Fibroblast of skin of left biceps (primary cell): ENCODE data around the gene MUC5AC.
"Not testable (repeated sequence)": the region's sequence is repeated elsewhere in the genome, so short reads cannot be mapped to it uniquely, and the experiment has no call there.

Experiments
- DNase-seq, 2 experiments: peaks; one replicate each; pipeline ENCODE4 v3.0.0-alpha.2; 2013; ENCODE audit warnings: low read depth in 2 of 2

The MUC5AC gene

GRCh38 chr11:1205987-1206331, 48.2 kb downstream of the MUC5AC start:
- no peak for DNase-seq

DNA sequence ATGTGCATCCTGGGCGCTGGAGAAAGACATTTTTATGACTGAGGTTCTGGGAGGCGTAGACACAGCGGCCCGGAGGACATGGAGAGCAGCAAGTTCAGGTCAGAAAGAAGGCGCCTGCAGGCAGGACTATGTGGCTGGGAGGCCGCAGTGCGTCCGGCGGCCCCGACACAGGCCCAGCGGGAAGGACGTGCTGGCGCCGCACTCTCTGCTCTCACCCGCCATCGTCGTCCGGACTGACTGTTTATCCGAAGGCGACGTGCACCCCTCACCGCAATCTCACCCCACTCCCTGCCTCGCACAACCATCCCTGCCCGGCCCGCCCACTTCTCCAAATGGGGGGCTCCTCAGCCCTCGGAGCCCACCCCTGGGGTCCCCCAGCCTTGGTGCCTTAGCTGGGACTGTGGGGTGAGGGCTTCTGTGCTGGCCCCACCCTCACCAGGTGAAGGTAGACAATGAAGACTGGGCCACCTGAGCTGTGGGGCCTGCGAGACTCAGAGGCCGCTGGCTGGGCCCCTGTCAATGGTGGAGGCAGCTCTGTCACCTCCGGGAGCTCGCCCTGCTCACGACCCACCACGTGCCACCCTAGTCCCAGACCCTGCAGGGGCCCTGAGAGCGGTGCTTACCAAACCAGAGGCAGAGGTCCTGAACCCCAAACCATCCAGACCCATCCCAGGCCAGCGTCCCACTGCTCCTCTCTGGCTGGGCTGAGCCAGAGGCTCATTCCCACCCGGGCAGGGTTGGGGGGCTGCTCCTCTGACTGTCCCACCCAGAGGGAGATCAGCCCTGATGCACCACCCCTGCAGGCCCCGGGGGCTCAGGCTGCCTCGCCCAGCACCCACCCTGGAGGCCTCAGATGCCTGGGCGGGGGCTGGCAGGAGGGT, 48.9 kb downstream of the MUC5AC start:
- DNase-seq: no peak

- no peak for DNase-seq
These were observed 49.8 kb downstream of the MUC5AC start for GRCh38 chr11:1207401-1208143.

GRCh38 chr11:1208144-1208393, 50.3 kb downstream of the MUC5AC start:
- no peak for DNase-seq

GRCh38 chr11:1208394-1209261, 50.9 kb downstream of the MUC5AC start:
- DNase-seq: no peak

DNA sequence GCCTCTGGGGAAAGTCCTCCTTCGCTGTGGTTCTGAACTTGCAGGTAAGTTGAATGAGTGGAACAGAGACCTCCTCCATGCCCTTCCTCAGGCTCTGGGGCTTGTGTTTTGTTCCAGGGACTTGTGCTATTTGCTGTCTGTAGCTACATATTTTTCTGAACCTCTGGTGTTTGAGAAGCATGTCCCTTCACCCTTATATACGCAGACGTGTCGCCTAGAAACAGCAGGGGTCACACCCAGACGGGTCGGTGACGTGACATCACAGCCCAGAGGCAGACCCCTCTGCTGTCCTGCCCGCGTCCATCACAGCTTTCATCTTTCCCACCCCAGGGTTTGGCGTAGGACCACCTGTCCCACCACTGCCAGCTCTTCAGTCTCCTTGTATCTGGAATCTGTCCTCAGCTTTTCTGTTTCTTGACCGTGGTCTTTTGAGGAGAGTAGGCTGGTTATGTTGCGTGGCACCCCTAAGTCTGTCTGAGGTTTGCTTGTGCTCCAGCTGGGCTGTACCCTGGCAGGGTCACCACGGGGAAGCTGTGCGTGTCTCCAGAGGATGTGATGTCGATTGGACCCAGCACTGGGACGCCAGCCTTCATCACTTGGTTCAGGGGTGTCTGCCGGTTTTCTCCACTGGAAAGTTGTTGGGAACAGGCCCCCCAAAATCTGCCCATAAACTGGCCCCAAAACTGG, 51.8 kb downstream of the MUC5AC start:
- no peak for DNase-seq

DNA sequence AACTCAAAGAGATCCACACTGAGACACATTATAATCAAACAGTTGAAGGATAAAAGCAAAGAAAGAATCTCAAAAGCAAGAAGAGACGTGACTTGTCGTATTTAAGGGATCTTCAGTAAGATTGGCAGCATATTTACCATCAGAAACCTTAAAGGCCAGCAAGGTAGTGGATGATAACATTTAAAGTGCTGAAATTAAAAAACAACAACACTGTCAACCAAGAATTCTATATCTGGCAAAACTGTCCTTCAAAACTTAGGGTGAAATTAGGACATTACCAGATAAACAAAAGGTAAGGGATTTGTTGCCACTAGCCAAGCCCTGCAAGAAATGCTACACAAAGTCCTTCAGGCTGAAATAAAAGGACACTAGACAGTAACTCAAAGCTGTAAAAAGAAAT, 54.1 kb downstream of the MUC5AC start:
- DNase-seq: no peak

GRCh38 chr11:1215826-1216225, 58.1 kb downstream of the MUC5AC start:
- not testable (repeated sequence) for DNase-seq

- DNase-seq: no peak
These were observed 59.4 kb downstream of the MUC5AC start for GRCh38 chr11:1217151-1217550.

DNA sequence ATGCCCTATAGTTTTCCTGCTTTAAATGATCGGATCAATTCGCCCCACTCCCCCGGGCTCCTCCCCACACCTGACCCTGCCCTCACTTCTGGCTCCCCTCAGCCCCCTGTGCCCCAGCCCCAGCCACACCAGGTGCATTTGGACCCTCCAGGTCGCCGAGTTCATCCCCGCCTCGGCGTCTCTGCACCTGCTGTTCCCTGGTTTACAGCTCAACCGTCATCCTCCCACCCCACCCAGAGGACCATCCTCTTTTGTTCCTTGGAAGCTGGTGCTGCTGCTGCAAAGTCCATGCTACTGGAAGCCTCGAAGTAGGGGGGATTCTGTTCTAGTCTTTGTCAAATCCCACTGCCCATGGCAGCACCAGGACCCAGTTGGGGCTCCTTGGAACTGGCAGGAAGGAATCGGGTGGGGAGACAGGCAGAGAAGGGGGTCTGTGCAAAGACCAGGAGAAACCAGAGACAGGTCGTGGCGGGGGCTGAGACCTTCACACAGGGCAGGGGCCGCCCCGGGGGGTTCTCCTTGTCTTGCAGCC, 60.6 kb downstream of the MUC5AC start:
- DNase-seq: no peak

DNA sequence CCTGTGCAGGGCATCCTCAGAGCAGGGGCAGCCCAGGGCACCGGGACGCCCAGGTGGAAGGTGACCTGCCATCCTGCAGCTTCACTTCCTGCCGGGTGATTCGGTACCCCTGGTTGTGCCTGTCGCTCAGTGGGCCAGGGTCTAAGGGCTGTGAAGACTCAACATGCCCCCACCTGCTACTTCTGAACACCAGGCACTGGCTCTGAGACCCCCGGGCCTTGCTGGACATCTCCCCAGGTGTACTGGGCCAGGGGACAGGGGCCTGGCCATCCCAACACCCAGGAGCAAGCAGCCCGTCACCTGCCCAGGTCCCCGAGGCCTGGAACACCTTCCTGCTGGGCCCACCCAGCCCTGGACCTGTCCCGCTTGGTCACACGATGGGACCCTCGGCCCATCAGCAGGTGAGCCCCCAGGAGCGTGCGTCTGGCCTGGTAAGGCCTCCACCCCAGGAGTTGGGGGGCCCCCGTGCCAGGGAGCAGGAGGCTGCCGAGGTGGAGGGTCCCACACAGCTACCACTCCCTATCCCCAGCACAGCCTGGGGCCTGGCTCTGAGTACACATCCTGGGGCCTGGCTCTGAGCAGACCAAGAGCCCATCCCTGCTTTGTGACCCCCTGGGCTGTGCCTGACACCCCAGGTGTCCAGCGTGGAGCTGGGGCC, 61.2 kb downstream of the MUC5AC start:
- DNase-seq: no peak

DNA sequence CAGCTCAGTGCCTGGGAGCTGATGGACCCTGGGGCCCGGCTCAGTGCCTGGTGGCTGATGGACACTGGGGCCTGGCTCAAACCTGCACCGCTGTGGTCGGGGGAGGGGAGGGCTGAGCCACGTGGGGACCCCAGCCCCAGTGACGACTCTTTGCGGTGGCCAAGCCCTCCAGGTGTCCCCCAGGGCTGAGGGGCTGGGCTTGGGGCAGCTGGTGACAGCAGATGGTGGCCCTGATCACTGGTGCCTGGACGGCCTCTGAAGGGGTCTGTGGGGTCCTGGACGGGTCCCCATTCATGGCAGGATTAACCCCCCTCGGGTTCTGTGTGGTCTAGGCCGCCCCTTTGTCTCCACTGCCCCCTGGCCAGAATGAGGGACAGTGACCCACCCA, 61.7 kb downstream of the MUC5AC start:
- DNase-seq: no peak

DNA sequence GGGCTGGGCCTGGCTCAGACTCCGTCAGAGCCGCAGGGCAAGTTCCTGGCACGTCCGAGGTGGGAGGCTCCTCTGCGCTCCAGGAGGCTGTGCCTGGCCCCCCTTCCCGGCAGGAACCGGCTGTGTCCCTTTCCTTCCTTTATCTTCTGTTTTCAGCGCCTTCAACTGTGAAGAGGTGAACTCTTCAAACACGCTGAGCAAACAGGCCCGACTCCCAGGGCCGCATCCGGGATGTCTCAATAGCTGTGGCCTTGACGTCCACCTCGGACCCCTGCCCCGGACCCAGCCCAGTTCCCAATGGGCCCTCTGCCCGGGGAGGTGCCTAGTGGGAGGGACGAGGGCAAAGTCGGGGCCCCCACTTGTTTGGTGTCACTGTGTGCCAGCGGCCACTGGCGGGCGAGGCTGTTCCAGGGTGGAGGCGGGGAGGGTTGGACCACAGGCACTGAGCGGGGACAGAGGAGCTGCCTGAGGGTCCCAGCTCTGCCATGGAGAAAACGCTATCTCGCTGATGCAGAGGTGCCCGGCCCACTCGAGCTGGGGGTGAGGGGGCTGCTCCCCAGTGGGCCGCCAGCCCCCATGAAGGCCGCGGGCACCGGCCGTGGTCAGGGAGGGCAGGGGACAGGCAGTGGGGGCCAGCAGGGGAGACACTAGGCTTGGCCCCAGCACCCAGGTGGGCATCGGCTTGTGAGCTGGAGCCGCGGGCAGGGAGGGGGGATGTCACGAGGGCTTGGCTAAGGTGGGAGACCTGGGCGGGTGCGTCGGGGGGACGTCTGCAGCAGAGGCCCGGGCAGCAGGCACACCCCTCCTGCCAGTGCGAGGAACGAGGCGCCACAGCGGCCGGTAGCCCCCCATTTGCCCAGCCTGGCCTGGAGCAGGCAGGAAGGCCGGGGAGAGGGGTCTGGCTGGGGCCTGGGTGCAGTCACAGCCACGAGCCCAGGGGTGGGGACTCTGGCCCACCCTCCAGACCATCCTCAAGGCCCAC, 62.4 kb downstream of the MUC5AC start:
- no peak for DNase-seq

GRCh38 chr11:1220941-1221721, 63.4 kb downstream of the MUC5AC start:
- DNase-seq: no peak

DNA sequence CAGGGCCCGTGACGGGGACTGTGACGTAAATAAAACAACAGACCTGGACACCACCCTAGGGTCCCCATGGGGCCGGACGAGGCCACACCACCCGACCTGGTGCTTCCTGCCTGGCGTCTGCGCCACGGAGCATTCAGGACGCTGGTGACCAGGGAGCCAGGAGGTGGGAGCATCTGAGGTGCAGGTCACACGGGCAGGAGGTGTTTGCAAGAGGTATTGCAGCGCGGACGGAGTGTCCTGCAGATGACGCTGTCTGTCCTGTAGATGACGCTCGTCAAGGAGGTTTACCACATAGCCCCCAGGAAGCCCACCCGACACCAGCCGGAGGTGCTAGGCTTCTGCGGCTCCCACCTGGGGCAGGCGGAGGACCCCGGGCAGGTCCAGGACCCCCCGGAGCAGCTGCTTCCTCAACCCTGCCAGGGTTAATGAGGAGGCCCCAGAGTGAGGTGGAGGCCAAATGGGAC, 64.1 kb downstream of the MUC5AC start:
- DNase-seq: no peak

DNA sequence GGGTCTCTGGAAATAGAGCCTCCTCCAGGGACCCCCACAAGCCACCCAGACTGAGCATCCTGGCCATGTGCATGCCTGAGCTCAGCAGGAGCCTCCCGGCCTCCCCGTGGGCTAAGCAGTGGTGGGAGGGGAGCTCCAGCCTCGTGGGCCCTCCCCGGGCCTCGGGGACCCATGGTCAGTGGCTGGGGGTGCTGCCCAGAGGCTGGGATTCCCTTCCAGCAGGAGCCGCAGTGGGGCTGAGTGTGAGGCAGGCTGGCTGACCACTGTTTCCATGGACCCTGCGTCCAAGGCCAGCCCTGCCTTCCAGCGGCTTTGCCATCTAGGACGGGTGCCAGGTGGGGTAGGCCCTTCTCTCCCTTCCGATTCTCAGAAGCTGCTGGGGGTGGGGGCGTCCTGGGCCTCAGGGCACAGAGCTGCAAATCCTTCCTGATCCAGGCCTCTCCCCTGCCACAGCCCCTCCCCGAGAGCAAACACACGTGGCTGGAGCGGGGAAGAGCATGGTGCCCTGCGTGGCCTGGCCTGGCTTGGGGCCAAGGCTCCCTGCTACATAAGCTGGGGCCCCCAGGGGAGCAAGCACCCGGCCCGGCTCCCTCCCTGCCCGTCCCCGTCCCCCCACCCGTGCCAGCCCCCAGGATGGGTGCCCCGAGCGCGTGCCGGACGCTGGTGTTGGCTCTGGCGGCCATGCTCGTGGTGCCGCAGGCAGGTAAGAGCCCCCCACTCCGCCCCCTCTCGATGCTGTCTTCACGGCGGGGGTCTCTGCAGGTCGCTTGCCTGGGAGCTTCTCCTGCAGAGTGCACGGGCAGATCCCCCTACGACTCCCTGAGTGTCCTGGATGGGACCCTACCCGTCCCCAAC, 65.0 kb downstream of the MUC5AC start, which contains the start of gene MUC5B:
Gene MUC5B (plus strand): TSS at position 576 of the 855 bp plus-strand sequence. CDS start 58 bp downstream, at position 634.
- DNase-seq: no peak

DNA sequence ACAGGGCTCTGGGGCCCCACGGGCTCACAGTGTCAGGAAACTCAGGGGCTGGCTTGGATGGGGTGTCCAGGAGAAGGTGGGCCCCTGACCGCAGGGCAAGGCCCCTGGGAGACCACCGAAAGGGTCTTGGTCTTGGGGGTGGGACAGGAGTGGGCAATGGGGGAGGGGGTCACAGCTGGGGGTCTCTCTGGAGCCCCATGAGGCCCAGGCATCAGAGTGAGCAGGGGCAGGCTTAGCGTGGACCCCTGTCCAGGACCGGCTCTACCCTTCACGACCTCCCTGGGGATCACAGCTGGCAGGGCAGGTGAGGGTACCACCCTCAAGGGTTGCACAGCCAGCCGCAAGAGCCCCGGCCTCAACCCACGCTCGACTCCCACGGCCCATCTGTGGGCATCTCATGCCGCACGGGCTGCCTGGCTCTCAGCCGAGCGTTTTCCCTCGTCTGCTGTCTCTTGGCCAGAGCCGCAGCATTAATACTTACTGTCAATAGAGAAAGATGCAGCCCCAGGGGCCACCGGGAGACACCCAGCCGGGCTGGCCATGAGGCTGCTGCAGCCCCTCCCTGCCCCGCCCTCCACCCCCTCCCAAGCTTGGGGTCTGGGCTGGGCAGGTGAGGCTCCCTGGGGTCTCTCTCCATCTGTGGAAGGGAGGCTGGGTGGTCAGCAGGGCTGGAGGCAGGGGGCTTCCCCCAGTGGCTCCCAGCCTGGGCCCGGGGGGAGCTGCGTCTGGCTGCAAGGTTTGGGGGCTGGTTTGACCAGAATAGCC, 65.8 kb downstream of the MUC5AC start:
- no peak for DNase-seq
